LNCaP clone FGC (cell line): Measurements from ENCODE around the gene FBN1.

Source experiments
- DNase-seq: peaks from one replicate; pipeline ENCODE4 v3.0.0-alpha.2; 2011; ENCODE audit warnings: low read depth
- H3K4me3 ChIP-seq: 2 replicates; pipeline ENCODE4 v1.5.1; 2011; ENCODE audit warnings: mild to moderate bottlenecking, low read depth, low read length, control low read depth
- TF ChIP-seq, protein P1 (sequence below): IDR thresholded peaks from 2 replicates; pipeline ENCODE4 v1.5.1; 2012; ENCODE audit warnings: mild to moderate bottlenecking; ENCODE audit not compliant: control insufficient read depth, insufficient read depth; ENCODE audit errors: extremely low read depth

Gene FBN1

DNA sequence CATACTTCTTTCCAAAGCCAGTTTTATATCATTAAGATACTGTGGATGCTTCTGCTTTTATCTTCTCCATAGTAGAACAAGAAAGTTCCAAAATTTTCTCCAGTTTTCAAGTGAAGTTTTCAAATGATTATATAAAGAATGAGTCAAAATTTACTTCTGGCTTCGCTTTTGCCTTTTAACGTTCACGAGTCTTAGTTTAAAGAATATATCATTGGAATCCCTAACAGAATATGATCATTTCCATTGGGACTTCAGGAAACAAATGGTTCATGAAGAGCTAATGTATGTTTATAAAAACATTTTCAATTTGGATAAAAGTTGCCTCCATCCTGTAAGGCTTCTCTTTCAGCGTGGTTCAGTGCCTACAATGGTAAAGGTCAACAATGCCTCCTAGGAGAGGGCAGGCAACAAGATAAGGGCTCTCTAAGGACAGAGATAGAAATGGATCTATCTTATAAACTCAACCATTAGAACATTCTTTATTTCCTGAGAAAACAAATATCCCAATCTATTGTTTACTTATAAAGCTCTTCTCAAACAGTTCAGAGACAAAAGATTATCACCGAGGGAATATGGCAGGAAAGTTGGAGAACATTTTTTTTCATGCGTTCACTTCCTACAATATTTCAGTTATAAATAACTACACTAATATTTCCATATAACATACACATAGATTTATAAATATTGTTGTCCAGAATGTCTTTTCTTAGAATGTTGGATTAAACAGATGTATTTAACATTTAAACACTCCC, 60.5 kb downstream of the FBN1 start:
- TF ChIP-seq, protein P1, sequence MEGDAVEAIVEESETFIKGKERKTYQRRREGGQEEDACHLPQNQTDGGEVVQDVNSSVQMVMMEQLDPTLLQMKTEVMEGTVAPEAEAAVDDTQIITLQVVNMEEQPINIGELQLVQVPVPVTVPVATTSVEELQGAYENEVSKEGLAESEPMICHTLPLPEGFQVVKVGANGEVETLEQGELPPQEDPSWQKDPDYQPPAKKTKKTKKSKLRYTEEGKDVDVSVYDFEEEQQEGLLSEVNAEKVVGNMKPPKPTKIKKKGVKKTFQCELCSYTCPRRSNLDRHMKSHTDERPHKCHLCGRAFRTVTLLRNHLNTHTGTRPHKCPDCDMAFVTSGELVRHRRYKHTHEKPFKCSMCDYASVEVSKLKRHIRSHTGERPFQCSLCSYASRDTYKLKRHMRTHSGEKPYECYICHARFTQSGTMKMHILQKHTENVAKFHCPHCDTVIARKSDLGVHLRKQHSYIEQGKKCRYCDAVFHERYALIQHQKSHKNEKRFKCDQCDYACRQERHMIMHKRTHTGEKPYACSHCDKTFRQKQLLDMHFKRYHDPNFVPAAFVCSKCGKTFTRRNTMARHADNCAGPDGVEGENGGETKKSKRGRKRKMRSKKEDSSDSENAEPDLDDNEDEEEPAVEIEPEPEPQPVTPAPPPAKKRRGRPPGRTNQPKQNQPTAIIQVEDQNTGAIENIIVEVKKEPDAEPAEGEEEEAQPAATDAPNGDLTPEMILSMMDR = no peak
- DNase-seq = peak; percentile 11

DNA sequence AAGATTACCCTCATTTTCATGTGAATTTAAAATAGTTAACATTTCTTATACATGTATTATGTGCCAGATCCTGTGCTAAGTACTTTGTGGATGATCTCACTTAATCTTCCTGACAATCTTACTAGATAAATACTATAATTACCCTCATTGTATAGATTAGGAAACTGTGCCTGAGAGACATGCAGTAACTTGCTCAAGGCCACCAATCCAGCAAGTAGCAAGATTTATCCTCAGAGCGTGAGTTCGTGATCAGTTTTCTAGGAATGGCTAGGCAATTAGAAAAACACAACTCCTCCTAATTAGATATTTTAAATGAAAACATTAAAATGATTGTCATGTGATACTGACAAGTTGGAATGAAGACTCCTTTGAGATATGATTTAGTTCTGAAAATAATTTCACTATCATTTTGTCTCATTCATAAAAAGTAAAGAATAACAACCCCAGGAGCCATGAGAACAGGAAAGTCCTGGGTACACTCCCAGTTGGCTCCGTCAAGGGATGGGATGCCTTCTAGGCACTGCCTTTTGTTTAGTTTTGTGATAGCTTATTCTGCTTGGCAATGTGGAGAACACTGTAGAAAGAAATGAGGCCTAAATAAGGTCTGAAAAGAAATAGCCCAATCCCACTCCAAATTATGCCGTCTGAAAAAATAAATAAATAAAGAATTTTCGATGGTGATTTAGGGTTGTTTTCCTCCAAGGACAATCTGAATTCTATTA, 61.3 kb downstream of the FBN1 start:
- H3K4me3 ChIP-seq = no peak overlapping the region
- TF ChIP-seq, protein P1 = no peak
- DNase-seq = no peak

More for the DNA sequence above, 60.5 kb downstream of the FBN1 start:
- H3K4me3 ChIP-seq = no peak overlapping the region

DNA sequence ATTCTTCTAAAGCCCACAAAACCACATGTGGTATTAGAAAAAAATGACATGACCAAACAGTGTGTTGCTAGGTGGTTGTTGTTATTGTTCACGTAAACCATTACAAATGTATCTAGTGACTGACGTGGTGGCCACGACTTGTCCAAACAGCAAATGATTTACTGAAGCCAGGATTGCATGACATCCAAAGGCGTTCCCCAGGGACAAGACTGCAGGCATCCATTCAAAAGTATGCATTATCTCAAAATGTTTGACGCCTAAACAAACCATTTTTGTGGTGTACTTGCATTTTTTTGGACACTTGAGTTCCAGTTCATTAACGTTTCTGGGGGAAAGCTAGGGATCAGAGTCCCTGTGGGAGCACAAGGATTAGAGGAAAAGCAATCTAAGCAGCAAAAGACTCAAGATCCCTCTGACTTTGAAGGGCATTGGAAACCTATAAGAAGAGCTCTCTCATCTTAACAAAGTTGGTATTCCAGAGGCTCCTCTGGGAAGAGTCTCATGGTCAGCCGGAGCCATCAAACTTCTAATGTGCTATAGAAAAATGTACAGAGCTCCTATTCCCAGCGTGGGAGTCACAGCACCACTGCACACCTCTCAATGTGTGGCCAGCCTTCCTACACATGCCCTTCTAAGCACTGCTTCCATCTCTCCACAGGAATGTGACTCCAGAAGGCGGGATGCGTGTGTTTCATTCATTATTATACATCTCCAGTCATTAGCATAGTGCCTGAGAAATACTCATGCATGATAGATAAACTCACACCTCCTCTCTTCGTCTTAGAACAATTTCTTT, 62.9 kb downstream of the FBN1 start:
- H3K4me3 ChIP-seq = no peak overlapping the region
- no peak for DNase-seq
- TF ChIP-seq, protein P1 = no peak

DNA sequence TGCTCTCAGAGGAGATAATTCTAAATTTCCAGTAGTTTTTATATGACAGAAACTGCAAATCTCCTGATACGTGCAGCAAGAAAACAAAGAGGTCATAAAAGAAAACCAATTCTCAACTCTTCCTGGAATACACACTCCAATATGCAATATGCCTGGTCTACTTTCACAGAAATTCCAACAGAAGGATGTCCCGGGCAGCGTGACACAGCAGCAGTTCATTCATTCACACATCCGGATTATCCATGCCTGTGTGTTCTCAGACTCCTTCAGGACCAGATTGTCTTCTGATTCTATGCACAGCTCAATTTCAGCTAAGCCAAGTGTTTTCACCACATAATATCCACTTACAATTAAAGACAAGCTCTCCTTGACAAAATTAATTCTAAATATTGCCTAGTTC, 64.3 kb downstream of the FBN1 start:
- no peak overlapping the region for H3K4me3 ChIP-seq
- TF ChIP-seq, protein P1 = no peak
- no peak for DNase-seq

DNA sequence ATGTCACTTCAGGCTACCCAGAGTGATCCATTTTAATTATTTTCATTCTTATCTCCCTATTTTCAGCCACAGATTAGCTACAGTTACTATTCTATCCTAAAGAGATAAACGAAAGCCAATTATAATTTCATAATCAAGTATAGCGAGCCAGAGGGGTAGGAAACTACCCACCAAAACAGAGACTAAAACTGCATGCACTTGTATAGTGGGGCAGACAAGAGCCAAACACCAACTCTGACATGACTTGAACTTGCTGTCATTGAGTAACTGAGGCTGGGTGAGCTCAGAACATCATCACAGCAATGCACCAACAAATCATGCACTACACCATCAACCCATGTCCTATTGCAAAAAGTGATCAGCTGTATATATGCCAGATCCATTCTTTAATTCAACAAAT, 64.8 kb downstream of the FBN1 start:
- no peak overlapping the region for H3K4me3 ChIP-seq
- DNase-seq = no peak
- TF ChIP-seq, protein P1 = no peak

DNA sequence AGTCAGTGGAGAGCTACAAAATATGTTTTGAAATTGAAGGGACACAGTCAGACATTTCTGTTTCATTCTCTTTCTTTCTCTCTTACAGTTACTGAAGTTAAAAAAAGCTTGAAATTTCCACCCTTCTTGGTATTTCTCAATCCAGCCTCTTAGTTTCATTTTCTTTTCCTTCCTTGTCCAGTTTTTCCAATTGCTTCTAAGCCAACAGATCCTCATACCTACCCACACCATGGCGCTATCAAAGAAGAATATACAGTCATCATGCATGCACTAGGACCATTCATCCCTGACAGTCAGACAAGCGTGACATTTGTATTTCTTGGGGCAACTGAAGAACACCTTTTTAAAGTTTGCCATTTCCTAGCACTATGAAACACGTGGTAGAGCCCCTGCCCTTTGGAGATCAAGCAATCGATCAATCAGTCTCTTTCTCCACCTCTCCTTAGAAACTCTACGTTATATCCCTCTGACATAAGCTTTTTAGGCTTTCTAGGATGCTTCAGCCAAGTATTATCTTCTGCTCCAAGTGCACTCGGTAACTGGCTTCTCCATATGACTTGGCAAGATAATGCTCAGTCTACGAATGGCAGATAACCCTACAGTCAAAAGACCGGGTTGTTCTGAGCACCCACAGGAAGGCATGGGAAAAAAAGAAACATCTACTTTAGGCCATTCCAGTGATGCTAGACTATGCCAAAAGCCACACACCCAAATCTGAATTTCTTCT, 65.4 kb downstream of the FBN1 start:
- H3K4me3 ChIP-seq = no peak overlapping the region
- DNase-seq = no peak
- TF ChIP-seq, protein P1 = no peak
